WTC11 (cell line): ENCODE measurements around the gene DHX58.

Experiments used
- GABPB1 ChIP-seq: sonication (generic); formaldehyde crosslinking; IDR thresholded peaks from 2 replicates; pipeline ENCODE4 v1.8.1; 2023; ENCODE audit warnings: mild to moderate bottlenecking, missing genetic modification reagents
- GTF2I ChIP-seq: fragments of 250-450 bp; sonication (Bioruptor Pico); conservative IDR thresholded peaks from 2 replicates; pipeline ENCODE4 v1.4.0; 2021; ENCODE audit warnings: mild to moderate bottlenecking
- JUN ChIP-seq: sonication (generic); formaldehyde crosslinking; IDR thresholded peaks from 2 replicates; pipeline ENCODE4 v1.8.0; 2023; ENCODE audit warnings: mild to moderate bottlenecking, missing genetic modification reagents
- SMAD4 ChIP-seq: sonication (generic); formaldehyde crosslinking; IDR thresholded peaks from 2 replicates; pipeline ENCODE4 v1.8.0; 2022; ENCODE audit warnings: mild to moderate bottlenecking, missing genetic modification reagents
- SP1 ChIP-seq: sonication (generic); formaldehyde crosslinking; conservative IDR thresholded peaks from 2 replicates; pipeline ENCODE4 v1.8.1; 2022; ENCODE audit warnings: missing genetic modification reagents
- TF ChIP-seq, protein P1 (sequence below): sonication (generic); formaldehyde crosslinking; IDR thresholded peaks from 2 replicates; pipeline ENCODE4 v1.8.0; 2022; ENCODE audit warnings: mild to moderate bottlenecking, missing genetic modification reagents
- TF ChIP-seq, protein P2 (sequence below): fragments of 200-600 bp; IDR thresholded peaks from 2 replicates; pipeline ENCODE4 v1.8.0; 2022; ENCODE audit warnings: antibody characterized with exemption
- TF ChIP-seq, protein P3 (sequence below): sonication (generic); formaldehyde crosslinking; IDR thresholded peaks from 2 replicates; pipeline ENCODE4 v1.8.1; 2022; ENCODE audit warnings: low read depth, mild to moderate bottlenecking, moderate library complexity, missing genetic modification reagents, borderline replicate concordance

DNA sequence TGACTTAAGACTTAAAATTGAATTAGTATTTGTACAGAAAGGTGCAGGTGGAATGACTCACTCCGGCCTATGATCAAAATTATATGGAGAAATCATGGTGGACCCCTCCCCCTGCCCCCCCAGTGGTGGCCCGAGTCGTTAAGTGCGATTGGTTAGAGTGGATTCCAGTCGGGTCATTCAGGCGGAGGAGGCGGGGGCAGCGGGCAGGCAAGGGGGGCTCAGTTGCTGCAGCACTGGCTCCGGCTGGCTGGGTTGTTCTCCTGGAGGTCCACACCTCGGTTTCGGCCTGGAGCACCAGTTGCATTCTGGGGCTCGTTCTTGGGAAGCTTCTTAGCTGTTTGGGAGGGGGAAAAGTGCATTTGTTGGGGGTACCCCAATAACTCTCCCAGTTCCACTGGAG is 13.1 kb upstream of the DHX58 start:
- TF ChIP-seq, protein P1, sequence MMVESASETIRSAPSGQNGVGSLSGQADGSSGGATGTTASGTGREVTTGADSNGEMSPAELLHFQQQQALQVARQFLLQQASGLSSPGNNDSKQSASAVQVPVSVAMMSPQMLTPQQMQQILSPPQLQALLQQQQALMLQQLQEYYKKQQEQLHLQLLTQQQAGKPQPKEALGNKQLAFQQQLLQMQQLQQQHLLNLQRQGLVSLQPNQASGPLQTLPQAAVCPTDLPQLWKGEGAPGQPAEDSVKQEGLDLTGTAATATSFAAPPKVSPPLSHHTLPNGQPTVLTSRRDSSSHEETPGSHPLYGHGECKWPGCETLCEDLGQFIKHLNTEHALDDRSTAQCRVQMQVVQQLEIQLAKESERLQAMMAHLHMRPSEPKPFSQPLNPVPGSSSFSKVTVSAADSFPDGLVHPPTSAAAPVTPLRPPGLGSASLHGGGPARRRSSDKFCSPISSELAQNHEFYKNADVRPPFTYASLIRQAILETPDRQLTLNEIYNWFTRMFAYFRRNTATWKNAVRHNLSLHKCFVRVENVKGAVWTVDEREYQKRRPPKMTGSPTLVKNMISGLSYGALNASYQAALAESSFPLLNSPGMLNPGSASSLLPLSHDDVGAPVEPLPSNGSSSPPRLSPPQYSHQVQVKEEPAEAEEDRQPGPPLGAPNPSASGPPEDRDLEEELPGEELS (CRISPR knock-in tag): no peak
- TF ChIP-seq, protein P2, sequence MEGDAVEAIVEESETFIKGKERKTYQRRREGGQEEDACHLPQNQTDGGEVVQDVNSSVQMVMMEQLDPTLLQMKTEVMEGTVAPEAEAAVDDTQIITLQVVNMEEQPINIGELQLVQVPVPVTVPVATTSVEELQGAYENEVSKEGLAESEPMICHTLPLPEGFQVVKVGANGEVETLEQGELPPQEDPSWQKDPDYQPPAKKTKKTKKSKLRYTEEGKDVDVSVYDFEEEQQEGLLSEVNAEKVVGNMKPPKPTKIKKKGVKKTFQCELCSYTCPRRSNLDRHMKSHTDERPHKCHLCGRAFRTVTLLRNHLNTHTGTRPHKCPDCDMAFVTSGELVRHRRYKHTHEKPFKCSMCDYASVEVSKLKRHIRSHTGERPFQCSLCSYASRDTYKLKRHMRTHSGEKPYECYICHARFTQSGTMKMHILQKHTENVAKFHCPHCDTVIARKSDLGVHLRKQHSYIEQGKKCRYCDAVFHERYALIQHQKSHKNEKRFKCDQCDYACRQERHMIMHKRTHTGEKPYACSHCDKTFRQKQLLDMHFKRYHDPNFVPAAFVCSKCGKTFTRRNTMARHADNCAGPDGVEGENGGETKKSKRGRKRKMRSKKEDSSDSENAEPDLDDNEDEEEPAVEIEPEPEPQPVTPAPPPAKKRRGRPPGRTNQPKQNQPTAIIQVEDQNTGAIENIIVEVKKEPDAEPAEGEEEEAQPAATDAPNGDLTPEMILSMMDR: no peak
- TF ChIP-seq SMAD4 (CRISPR knock-in tag) (no peak), SP1 (no peak), JUN (no peak), GTF2I (CRISPR knock-in tag) (no peak), GABPB1 (CRISPR knock-in tag) (no peak)
- TF ChIP-seq, protein P3, sequence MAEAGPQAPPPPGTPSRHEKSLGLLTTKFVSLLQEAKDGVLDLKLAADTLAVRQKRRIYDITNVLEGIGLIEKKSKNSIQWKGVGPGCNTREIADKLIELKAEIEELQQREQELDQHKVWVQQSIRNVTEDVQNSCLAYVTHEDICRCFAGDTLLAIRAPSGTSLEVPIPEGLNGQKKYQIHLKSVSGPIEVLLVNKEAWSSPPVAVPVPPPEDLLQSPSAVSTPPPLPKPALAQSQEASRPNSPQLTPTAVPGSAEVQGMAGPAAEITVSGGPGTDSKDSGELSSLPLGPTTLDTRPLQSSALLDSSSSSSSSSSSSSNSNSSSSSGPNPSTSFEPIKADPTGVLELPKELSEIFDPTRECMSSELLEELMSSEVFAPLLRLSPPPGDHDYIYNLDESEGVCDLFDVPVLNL (CRISPR knock-in tag): no peak
